Measurements from ENCODE around the gene SPAG5.

GRCh38 chr17:28598389-28598788, 436 bp downstream of the SPAG5 start:
- TF ChIP-seq POLR2A (IDR thresholded peaks at IDR 0.05) (no peak), CTCF (IDR thresholded peaks at IDR 0.05) (no peak), POLR2AphosphoS5 (IDR thresholded peaks at IDR 0.05) (no peak)
